Calu3 (cell line): ENCODE results near the gene MAP6. TPM values are rescaled to one million over a fixed set of nuclear protein-coding genes. Genes with fewer than 3 reads are reported as not detected.
A peak's percentile ranks its signal among the peaks of the same experiment; 100 is the strongest.

Source experiments
- BruUV-seq: library from RNA; stranded (reverse); fragments of 400-500 nt; replicated peaks from 2 replicates; lab custom pipeline; 2021; lab: Mats Ljungman, UMichigan
- CTCF ChIA-PET: fragments of 300-600 bp; sonication (Branson Sonifier 250); formaldehyde crosslinking; loops from one replicate; lab custom pipeline; 2022; ENCODE audit warnings: antibody characterized with exemption; lab: Charles Lee
- DNase-seq: peaks from one replicate; pipeline ENCODE4 v3.0.0; 2022
- H3K27ac Mint-ChIP-seq: one replicate; pipeline ENCODE4 v1.8.0; 2022; ENCODE audit warnings: mixed read lengths; ENCODE audit not compliant: unreplicated experiment
- H3K27me3 Mint-ChIP-seq: one replicate; pipeline ENCODE4 v1.8.0; 2022; ENCODE audit warnings: mixed read lengths; ENCODE audit not compliant: unreplicated experiment
- H3K36me3 Mint-ChIP-seq: one replicate; pipeline ENCODE4 v1.8.0; 2022; ENCODE audit warnings: mild to moderate bottlenecking, moderate library complexity, mixed read lengths; ENCODE audit not compliant: insufficient read depth, unreplicated experiment
- H3K4me1 Mint-ChIP-seq: one replicate; pipeline ENCODE4 v1.8.0; 2022; ENCODE audit warnings: mild to moderate bottlenecking, low read depth, mixed read lengths; ENCODE audit not compliant: unreplicated experiment
- H3K4me3 Mint-ChIP-seq: one replicate; pipeline ENCODE4 v1.8.0; 2022; ENCODE audit warnings: mild to moderate bottlenecking, low read depth, moderate library complexity, mixed read lengths; ENCODE audit not compliant: unreplicated experiment
- H3K9me3 Mint-ChIP-seq: one replicate; pipeline ENCODE4 v1.8.0; 2022; ENCODE audit warnings: low read depth, mixed read lengths; ENCODE audit not compliant: unreplicated experiment
- intact Hi-C: fragments of 100-400 bp; cut with micrococcal nuclease; formaldehyde crosslinking; loops from one replicate; pipeline ENCODE4 v1.10.0; 2022; ENCODE audit not compliant: unreplicated experiment
- total RNA-seq: library from RNA; stranded (reverse); gene quantifications from 2 replicates; pipeline ENCODE4 v1.2.3, GENCODE V29; 2022
- TF ChIP-seq, protein P1 (sequence below): fragments of 200-600 bp; IDR thresholded peaks from one replicate; pipeline ENCODE4 v1.8.0; 2022; ENCODE audit warnings: antibody characterized with exemption; ENCODE audit not compliant: unreplicated experiment

MAP6 gene
- total RNA-seq, 1 experiment from 2014 or later = not detected

DNA sequence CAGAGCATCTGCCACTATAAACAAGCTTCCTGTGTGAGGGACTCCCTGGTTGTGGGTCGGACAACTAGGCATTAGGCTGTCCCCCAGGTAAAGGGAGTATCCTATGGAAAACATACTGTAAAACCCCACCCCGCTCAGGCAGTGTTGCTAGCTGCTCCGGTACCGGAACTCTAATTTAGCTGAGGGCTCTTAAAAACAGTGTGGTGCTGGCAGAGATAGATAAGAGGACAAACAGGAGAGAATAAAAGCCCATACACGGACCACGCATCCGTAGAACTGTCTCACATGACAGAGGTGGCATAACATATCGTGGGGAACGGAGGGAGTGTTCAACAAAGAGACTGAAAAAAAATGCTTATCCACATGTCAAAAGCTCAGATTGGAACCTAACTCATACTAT is 45.4 kb upstream of the MAP6 start:
- H3K9me3 Mint-ChIP-seq = no peaks in the 10 kb centered on the region
- TF ChIP-seq, protein P1, sequence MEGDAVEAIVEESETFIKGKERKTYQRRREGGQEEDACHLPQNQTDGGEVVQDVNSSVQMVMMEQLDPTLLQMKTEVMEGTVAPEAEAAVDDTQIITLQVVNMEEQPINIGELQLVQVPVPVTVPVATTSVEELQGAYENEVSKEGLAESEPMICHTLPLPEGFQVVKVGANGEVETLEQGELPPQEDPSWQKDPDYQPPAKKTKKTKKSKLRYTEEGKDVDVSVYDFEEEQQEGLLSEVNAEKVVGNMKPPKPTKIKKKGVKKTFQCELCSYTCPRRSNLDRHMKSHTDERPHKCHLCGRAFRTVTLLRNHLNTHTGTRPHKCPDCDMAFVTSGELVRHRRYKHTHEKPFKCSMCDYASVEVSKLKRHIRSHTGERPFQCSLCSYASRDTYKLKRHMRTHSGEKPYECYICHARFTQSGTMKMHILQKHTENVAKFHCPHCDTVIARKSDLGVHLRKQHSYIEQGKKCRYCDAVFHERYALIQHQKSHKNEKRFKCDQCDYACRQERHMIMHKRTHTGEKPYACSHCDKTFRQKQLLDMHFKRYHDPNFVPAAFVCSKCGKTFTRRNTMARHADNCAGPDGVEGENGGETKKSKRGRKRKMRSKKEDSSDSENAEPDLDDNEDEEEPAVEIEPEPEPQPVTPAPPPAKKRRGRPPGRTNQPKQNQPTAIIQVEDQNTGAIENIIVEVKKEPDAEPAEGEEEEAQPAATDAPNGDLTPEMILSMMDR = no peak
- H3K27ac Mint-ChIP-seq = no peak overlapping the region
- BruUV-seq = no TSS peak
- intact Hi-C loops = no loop called here
- CTCF ChIA-PET = interaction anchor here (0.6 to 0.7 kb wide), 2 partner anchors 55 to 1913 kb away, joined by 3 to 5 read pairs; no protein-coding TSS in a partner anchor
- H3K4me1 Mint-ChIP-seq = peaks cover 11% of the 10 kb centered on the region
- peaks cover 2% of the 10 kb centered on the region for H3K36me3 Mint-ChIP-seq
- peaks cover 57% of the 10 kb centered on the region for H3K27me3 Mint-ChIP-seq
- DNase-seq = no peak
- no peak overlapping the region for H3K4me3 Mint-ChIP-seq

- intact Hi-C loops = loop anchor here (5.0 to 10.0 kb wide), 3 partner anchors 111 to 609 kb away; no protein-coding TSS in a partner anchor
- DNase-seq = peak; percentile 83
- H3K9me3 Mint-ChIP-seq = peaks cover 4% of the 10 kb centered on the region
- peaks cover 16% of the 10 kb centered on the region for H3K4me1 Mint-ChIP-seq
- H3K27me3 Mint-ChIP-seq = peaks cover 19% of the 10 kb centered on the region
- H3K4me3 Mint-ChIP-seq = peak overlapping the region; percentile 16
- H3K36me3 Mint-ChIP-seq = no peaks in the 10 kb centered on the region
- H3K27ac Mint-ChIP-seq = peak overlapping the region; percentile 48
- TF ChIP-seq, protein P1 = peak; percentile 85
- CTCF ChIA-PET = interaction anchor here (0.7 to 1.3 kb wide), 8 partner anchors 31 to 501 kb away, joined by 3 to 7 read pairs (median 3); no protein-coding TSS in a partner anchor
- BruUV-seq = no TSS peak
These were observed 37.5 kb upstream of the MAP6 start for GRCh38 chr11:75706260-75706729.

- H3K27me3 Mint-ChIP-seq = peaks cover 13% of the 10 kb centered on the region
- TF ChIP-seq, protein P1 = no peak
- CTCF ChIA-PET = interaction anchor here (0.6 to 1.3 kb wide), 10 partner anchors 31 to 613 kb away, joined by 3 to 7 read pairs (median 3); no protein-coding TSS in a partner anchor
- H3K27ac Mint-ChIP-seq = no peak overlapping the region
- H3K4me3 Mint-ChIP-seq = peak overlapping the region; percentile 16
- peaks cover 16% of the 10 kb centered on the region for H3K4me1 Mint-ChIP-seq
- no peaks in the 10 kb centered on the region for H3K36me3 Mint-ChIP-seq
- no peak for DNase-seq
- no TSS peak for BruUV-seq
- H3K9me3 Mint-ChIP-seq = peaks cover 4% of the 10 kb centered on the region
- intact Hi-C loops = loop anchor here (5.0 to 10.0 kb wide), 3 partner anchors 111 to 609 kb away; no protein-coding TSS in a partner anchor
These were observed 36.7 kb upstream of the MAP6 start for GRCh38 chr11:75705541-75705940.

DNA sequence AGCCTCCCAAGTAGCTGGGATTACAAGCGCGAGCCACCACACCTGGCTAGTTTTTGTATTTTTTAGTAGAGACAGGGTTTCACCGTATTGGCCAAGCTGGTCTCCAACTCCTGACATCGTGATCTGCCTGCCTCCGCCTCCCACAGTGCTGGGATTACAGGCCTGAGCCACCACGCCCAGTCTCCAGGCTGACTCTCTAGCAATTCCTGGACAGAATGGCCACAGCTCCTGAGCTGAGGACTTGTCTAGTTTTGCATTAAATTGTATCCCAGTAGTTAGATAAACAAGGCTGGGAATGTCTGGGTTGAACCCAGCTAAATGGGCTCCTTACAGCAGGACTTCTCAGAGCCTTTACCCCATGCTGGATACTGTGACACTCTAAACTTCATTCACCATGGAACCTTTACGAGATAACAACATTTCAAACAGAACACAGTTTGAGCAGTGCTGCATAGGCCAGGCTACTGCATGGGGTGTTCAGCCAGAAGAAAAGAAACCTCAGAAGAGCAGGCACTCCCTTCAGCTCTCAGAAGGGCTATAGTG is 34.9 kb upstream of the MAP6 start:
- intact Hi-C loops = loop anchor here (10.0 kb wide), 2 partner anchors 109 to 611 kb away; no protein-coding TSS in a partner anchor

More for the DNA sequence above, 34.9 kb upstream of the MAP6 start:
- H3K27ac Mint-ChIP-seq = no peak overlapping the region
- H3K36me3 Mint-ChIP-seq = no peaks in the 10 kb centered on the region
- H3K4me3 Mint-ChIP-seq = no peak overlapping the region
- no peak for DNase-seq
- peaks cover 29% of the 10 kb centered on the region for H3K27me3 Mint-ChIP-seq
- peaks cover 16% of the 10 kb centered on the region for H3K4me1 Mint-ChIP-seq
- BruUV-seq = no TSS peak
- H3K9me3 Mint-ChIP-seq = peaks cover 4% of the 10 kb centered on the region
- CTCF ChIA-PET = no interaction called here
- TF ChIP-seq, protein P1 = no peak
